NCI-H69 (cell line): ENCODE results near the gene IBSP.
A peak's percentile ranks its signal among the peaks of the same experiment; 100 is the strongest.

Experiments
- DNase-seq: peaks from one replicate; lab custom pipeline; 2025; lab: John Stamatoyannopoulos, UW

IBSP gene, protein sequence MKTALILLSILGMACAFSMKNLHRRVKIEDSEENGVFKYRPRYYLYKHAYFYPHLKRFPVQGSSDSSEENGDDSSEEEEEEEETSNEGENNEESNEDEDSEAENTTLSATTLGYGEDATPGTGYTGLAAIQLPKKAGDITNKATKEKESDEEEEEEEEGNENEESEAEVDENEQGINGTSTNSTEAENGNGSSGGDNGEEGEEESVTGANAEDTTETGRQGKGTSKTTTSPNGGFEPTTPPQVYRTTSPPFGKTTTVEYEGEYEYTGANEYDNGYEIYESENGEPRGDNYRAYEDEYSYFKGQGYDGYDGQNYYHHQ

DNA sequence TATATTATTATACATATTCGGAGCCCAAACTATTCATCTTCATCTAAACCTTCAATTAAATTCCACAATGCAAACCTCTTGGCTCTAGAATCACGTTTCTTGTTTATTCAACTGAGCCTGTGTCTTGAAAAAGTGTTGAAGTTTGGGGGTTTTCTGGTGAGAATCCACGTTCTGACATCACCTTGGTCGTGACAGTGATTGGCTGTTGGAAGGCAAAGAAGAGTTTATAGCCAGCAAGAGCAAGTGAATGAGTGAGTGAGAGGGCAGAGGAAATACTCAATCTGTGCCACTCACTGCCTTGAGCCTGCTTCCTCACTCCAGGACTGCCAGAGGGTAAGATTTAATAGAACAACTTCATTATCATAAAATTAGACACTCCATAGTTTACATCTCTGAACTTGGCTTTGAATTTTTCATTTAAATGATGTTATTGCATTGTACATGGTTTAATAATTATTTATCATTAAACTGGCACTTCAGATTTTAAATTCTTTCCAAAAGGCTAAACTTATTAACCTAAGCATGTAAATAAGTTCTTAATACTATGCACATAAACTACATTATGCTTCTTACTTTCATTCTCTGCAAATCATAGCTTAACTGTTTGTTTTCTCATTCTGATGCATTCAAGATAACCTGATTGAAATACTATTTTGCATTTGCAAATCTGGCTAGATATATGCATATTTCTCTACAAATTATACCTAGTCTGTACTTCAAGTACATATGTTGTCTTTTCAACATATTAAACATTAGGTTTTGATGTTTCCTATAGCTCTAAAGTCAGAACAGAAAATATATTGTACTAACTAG lies at the start of gene IBSP:
Gene IBSP (plus strand): TSS at position 254 of the 813 bp plus-strand sequence. CDS start 2,808 bp downstream, outside the sequence.
- DNase-seq, result no peak

DNA sequence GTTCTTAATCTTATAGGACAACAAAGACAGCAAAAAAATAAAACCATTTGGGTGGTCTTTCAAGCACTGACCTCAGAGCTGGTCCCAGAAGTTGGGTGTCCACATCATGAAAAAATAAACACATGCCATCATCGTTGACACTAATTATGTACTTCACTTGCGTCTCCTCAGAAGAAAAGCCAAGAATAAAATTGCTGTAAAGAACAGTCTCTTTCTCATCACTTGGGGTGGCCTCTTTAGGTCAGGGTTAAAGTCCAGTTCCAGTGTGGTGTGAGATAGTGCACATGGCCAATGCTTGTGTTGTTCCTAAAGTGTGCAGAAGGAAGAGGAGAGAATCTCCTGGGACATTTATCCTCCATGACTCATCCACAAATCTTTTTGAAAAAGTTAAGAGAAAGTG lies 49.5 kb upstream of the IBSP start:
- no peak for DNase-seq

DNA sequence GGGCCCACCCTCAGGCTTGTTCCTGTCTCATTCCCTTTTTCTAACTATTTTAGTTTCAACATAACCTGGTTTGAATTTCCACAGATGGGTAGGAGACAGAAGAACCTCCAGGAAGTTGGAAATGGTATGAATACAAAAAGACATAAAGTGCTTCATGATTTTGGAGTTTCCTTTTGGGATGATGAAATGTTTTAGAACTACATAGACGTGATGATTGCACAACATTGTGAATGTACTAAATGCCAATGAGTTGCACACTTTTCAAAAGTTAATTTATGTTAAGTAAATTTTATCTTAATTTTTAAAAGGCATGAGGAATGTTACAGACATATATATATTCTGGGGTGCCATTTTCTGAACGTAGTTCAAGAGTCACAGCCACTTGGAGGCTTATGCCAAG lies 41.1 kb upstream of the IBSP start:
- no peak for DNase-seq

DNA sequence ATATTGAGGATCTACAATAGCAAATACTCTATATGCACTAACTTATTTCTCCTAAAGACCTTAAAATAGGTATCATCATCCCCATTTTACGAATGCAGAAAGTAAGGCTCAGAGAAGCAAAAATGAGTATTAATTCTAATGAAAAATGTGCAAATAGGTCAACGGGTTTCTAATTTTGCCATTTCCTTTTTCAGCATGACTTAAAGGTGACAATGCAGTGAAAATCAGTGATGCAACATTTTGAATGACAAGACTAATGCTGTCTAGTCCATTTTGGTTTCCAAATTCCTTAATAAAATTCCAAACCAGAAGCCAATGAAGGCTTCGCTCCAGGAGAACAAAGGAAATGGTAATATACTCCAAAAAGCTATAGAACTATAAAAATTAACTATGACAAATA lies 37.0 kb upstream of the IBSP start:
- DNase-seq, result no peak

DNA sequence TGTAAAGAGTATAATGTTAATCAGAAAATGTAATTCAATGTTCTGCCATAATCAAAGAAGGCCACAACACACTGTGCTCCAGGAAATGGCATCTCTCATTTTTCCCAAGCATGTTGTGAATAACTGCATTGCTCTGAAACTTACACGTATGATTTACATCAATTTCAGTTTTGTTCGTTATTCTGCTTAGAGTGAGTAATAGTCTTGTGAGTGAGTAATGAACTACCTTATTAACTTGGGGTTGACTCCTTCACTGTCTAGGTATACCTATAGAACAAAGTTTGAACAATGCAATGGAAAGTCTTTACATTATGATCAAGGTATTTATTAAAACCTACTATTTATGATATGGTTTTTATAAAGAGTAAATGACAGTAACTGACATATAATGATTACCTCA lies 17.8 kb upstream of the IBSP start:
- no peak for DNase-seq

DNA sequence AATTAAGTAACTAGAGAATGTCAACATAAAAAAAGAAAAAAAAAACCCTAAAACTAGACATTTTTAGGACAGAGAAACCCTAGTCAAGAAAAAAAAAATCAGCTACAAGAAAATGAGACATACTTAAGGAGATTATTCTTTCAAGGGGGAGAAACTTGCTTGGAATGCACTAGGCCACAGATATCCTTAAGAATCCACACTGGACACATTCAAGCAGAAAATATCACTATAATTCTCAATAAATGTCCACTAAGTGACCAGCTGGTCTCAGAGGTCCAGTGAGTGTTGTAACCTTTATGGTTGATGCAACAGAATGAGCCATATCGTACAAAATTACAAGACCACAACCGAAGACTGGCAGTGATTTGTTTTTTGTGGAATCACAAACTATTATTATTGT lies 15.6 kb upstream of the IBSP start:
- DNase-seq, result no peak

DNA sequence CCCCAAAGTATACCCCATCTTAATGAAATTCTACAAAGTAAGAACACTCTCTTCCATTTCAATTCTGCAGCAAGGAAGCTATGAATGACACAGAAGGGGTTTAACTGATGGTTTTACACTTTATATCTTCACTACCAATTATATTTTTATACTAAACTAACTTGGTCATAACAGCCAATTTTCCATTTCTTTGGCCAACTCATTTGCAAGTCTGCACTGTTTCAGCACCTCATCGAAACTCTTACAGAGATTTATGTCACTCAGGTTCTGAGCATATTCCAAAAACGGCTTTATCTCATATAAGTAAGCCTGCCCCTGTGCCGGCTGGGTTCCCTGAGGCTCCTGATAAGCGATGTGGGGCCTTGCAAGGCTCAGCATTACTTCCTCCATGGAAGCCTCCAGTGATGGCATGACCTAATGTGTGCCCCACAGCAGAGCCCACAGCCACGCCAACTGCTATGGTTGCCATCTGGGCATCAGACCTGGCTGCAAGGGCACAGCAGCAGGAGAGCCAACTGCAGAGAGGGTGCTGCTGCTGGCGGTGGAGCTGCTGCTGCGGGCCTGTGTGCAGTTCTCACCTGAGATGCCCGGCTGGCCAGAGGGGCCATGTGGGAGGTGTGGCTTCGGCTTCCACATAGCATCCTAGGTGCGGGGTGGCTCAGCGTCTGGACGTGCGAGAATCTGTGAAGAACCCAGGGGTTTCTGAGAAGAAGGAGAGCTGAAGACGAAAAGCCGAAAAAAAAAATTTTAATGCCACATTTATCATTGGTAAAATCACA lies 13.4 kb upstream of the IBSP start:
- no peak for DNase-seq

DNA sequence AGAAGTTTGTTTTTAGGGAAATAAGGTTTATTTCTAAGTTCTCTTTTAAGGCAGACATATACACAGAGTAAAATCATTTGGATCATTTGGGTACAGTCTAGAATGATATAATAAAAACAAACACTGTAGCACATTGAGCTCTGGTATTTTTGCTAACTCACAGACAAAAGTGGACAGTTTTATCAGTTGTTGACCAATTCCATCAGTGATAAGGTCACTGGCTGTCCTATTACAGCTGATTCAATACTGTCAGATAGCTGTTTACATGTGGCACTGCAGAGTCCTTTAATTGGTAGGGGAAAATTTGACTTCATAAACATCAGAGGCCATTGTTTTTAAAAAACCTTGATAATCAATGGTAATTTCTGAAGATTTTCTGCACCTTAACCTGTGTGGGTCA lies 3.5 kb downstream of the IBSP start:
- DNase-seq, result no peak

DNA sequence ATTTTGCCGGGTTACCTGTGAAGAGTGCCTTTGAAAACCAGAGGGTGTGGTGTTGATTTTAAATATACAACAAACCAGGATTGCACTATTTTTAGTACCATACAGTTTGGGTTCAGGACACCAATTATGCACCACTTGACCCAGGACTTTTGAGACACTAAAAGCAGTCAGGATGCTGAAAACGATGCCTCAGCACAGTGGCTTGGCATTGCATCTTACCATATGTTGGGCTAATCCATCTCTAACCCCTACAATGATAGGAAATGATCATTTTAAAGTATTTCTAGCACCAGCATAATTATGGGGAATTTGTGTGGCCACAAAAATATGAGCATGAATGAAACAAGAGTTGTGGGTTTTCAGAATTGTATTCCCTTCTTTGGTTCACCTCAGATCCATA lies 4.1 kb downstream of the IBSP start:
- DNase-seq, result no peak

DNA sequence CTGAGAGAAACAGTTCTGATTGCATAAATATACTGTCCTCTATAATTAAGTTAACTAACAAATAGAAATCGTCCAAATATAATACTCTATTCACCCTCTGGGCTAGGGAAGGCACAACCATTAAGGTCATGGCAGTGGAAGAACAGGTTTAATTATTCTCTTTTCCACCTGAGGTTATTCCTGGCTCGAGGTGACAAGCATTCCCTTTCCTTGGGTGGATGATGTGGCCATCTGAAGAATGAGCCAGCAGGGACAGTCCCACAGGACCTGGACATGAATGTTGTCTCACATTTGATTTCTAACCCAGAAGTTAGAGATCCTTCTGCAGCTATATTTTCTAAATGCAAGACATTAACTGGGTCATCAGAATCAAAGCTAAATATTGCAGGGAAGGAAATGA lies 5.5 kb downstream of the IBSP start:
- peak; percentile 13 for DNase-seq

DNA sequence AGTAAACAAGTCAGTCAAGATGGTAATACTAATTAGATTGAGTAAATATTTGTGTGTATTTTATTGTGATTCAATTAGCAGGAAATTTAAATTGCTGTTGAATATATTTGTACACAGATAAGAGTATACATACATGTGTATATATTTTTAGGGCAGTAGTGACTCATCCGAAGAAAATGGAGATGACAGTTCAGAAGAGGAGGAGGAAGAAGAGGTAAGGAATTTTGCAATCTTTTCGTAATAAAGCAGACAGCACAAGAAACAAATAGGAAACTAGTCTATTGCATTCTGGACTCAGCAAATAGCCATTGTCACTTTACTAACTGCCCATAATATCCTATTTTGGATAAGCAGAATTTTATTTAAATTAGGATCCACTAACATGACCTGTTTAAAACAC lies 6.6 kb downstream of the IBSP start:
- no peak for DNase-seq

DNA sequence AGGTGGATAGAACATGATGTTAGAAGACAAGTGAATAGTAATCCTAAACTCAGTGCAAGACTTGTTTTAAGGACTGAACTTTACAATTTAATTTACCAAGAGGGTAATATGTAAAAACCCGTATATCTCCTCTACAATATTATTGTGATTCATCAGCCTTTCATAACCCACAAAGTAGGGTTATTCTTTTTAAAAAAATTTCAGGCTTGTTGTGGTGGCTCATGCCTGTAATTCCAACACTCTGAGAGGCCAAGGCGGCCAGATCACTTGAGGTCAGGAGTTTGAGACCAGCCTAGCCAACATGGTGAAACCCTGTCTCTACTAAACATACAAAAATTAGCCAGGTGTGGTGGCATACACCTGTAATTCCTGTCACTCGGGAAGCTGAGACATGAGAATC lies 7.2 kb downstream of the IBSP start:
- no peak for DNase-seq

DNA sequence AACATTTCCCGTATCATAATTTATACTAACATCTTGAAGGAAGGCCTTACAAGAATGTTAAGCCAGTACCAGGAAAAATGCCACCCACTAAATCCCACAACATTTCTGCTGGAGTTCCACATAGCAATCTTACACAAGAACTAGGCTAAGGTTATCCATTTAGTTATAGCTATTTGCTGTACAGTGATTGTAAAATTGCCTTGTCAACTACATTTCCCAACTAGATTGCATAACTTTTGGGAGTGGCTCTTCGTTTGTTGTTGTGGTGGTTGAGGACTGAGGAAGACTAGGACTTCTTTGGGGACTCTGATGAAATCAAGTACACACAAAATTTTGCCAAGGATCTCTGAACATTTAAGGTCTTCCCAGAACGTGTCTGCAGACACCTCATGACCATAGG lies 8.0 kb downstream of the IBSP start:
- no peak for DNase-seq

DNA sequence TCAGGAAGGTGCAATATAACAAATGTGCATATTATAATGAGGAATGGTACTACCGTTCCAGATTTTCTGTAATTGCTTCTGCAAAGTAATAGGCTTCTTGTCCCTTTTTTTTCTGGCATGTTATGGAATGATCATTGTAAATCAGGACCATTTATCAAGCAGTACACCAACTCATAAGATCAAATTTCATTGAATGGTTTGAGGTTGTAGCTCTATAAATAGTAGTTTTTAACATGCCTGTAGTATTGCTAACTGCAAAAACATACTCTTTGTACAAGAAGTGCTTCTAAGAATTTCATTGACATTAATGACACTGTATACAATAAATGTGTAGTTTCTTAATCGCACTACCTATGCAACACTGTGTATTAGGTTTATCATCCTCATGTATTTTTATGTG lies 12.6 kb downstream of the IBSP start:
- no peak for DNase-seq

DNA sequence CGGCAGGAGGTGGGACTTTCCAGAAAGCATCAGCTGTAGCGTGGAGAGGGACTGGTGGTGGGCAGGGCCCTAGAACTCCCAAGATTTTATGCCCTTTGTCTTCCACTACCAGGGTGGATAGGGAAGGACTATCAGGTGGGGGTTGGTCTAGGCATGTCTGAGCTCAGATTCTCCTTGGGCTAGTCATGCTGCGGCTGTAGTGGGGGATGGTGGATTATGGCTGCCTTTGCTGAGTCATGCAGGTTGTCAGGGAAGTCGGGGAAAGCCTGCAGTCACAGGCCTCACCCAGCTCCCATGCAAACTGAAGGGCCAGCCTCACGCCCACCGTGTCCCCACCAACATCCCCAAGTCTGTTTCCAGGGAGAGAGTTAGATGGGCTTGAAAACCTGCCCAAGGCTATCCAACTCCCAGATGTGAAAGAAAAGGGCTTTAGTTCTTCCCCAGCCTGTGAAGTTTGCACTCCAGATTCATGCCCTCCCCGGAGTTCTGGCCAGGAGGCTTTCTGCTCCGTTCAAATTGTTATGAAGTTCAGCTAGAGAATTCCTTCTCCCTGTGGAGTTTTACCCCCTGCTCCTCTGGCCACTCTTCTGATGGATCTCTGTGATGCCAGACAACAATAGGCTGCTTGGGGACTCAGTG lies 20.0 kb downstream of the IBSP start:
- DNase-seq, result no peak

DNA sequence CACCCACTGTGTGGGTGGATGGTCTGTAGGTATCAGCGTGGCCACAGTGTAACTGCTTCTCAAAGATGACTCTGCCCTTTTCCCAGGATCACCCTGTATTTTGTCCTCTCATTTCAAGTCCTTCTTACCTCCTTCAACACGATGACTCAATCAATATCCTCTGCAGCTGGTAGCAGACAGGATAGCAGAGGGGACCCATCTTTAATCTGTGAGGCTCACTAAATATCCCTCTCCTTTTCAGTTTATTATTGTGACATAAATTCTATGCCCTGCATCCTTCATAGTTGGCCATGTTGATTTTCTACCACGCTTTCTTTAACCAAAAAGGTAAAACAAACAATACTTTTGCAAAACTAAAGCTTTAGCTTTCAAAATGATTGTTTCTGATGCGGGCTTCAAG lies 23.8 kb downstream of the IBSP start:
- no peak for DNase-seq

DNA sequence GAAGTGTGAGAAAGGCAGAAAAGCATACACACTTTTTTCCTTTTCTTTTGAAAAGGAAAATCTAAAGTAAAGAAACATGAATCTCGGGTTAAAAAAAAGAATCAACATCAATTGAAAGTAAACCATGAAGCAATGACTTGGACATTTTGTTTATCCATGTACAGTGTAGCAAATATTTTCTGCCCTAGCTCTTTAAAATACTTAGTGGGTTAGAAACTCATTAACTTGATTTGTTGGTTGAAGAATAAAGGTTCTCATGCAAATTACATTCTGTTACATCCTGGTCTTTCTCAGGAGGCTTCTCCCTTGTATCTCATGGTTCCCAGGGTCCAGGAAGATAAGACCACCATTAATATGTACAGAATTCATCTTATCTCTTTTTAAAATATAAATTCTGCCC lies 24.4 kb downstream of the IBSP start:
- DNase-seq, result no peak

DNA sequence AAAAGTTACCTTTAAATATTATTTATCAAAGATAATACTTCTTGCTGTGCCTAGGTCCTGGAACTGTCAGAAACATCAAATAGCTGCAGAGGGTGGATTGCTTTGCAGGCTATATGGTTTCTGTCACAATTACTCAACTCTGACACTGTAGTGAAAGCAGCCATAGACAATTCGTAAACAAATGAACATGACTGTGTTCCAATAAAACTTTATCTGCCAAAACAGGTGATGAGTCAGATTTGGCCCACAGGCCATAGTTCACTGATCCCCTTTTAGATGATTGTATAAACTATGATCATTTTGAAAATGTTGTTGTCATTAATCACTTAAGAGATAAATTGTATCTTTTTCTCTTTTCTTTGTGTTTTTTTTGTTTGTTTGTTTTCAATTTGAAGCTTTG lies 25.0 kb downstream of the IBSP start:
- DNase-seq, result no peak

DNA sequence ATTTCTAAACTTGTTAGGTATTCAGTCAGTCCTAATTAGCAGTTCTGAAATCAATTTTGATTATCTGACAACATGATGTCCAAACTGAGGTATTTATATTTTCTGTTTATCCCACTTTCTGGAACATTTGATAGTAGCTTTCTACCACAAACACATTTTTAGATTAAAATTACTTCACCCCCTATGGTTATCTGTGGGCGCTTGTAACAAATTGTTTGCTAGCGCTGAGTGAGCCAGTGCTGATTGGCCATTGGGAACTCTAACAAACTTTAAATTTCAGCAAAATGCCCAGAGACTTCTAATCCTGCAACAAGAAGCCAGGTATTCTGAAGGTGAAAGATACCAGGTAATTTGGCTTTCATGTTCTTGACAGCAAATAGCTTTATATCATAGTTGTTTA lies 33.3 kb downstream of the IBSP start, which contains the start of gene MEPE:
Gene MEPE (plus strand): TSS at position 301 of the 400 bp plus-strand sequence. CDS start 1,746 bp downstream, outside the sequence.
- no peak for DNase-seq

DNA sequence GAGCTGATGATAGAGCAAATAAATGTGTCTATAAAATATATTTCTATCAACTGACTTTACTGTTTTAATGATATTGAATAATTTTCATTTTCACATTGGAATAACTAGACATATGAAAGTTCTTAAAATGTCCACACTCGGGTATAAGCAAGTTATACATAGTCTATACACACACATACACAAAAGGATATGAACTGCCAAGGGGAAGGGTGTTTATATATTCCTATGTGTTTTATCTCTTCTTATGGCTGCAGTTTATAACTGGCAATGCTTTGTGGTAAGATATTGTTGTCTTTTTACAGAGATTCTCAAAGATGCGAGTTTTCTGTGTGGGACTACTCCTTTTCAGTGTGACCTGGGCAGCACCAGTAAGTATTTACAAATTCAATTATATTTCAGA lies 35.0 kb downstream of the IBSP start:
- DNase-seq, result no peak

DNA sequence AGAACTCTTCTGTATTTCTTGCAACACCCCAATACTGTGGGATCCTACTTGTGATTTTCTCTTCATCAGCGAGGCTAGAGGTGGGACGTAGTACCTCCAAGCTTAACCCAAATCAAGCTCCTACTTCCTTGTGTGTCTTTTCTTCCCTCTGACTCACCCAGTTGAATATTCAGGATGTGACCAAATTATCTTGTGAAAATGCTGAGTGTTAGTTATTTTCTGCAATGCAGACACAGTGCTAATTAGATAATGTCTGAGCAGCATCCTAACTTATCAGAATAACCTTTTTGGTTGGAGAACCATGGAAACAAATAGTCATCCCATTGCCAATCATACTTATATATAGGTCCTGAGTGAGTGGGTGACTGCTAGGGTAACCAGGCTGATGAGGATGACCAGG lies 35.8 kb downstream of the IBSP start:
- DNase-seq, result no peak

DNA sequence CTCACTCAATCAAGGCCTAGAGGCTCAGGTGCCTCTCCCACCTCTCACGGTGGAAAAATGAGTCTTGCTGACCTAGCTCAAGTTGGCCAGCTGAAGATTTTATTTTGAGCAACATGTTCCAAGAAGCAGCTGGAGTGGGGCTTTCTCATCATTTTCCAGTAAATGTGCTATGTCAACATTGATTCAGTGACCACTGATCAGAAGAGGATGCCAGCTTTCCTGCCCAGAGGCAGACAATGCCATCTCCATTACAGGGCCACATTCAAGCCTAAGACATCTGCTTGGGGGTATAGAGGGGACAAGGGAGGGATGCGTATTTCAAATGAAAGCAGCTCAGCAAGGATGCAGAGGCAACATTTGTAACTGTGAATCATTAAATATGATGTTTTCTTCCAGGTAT lies 36.4 kb downstream of the IBSP start:
- DNase-seq, result no peak
